Liver (tissue), 2 donors: ENCODE measurements around the gene ARF5.

Experiments
- CTCF ChIP-seq: fragments of 150-350 bp; IDR thresholded peaks from 2 replicates; pipeline ENCODE4 v1.5.1; 2017; ENCODE audit warnings: improper control_type of control experiment, low read depth, low read length; ENCODE audit not compliant: missing input control
- YY1 ChIP-seq: IDR thresholded peaks from 2 replicates; pipeline ENCODE4 v1.6.1; 2016; ENCODE audit warnings: antibody characterized with exemption, mild to moderate bottlenecking
- donor health status: healthy.

- TF ChIP-seq CTCF (no peak), YY1 (no peak)
These were observed 3.6 kb upstream of the ARF5 start for GRCh38 chr7:127584648-127585043.
